ENCODE measurements around the gene SLC38A10.
A peak's percentile ranks its signal among the peaks of the same experiment; 100 is the strongest.

Gene SLC38A10

DNA sequence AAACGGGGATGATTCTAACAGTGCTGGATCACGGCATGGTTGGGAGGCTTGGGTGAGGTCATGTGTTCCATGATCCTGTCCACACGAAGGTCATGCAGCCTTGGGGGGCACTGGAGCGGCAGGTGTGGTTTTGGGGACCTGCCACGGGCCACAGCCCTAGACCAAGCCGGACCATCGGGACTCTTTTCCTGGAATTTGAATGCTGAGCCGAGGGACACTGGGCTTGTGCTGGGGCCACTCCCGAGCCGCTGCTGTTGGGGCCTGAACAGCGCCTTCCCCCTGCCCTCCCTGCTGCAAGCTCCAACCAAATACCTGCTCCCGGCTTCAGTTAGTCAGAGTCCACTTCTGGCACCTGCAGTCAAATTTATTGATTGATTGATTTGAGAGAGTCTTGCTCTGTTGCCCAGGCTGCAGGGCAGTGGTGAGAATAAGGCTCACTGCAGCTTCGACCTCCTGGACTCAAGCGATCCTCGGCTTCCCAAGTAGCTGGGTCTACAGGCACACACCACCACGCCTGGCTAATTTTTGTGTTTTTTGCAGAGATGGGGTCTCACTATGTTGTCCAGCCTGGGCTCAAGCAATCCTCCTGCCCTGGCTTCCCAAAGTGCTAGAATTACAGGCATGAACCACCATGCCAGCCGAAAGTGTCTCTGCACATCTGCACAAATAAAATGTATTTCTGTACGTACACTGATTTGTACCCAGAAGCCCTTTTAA is 37.2 kb upstream of the SLC38A10 start:
- no peak for DNase-seq (ENCODE audit: low read depth, low spot score)
- H3K4me3 ChIP-seq (ENCODE audit: low read length), result no peak overlapping the region

GRCh38 chr17:81331527-81332043 is 36.5 kb upstream of the SLC38A10 start:
- no peak for DNase-seq (ENCODE audit: low read depth, low spot score)

GRCh38 chr17:81330884-81331245 is 35.8 kb upstream of the SLC38A10 start:
- DNase-seq (ENCODE audit: low read depth, low spot score), result no peak
- H3K4me3 ChIP-seq (ENCODE audit: low read length), result no peak overlapping the region

More at GRCh38 chr17:81331527-81332043, 36.5 kb upstream of the SLC38A10 start:
- no peak overlapping the region for H3K4me3 ChIP-seq (ENCODE audit: low read length)

DNA sequence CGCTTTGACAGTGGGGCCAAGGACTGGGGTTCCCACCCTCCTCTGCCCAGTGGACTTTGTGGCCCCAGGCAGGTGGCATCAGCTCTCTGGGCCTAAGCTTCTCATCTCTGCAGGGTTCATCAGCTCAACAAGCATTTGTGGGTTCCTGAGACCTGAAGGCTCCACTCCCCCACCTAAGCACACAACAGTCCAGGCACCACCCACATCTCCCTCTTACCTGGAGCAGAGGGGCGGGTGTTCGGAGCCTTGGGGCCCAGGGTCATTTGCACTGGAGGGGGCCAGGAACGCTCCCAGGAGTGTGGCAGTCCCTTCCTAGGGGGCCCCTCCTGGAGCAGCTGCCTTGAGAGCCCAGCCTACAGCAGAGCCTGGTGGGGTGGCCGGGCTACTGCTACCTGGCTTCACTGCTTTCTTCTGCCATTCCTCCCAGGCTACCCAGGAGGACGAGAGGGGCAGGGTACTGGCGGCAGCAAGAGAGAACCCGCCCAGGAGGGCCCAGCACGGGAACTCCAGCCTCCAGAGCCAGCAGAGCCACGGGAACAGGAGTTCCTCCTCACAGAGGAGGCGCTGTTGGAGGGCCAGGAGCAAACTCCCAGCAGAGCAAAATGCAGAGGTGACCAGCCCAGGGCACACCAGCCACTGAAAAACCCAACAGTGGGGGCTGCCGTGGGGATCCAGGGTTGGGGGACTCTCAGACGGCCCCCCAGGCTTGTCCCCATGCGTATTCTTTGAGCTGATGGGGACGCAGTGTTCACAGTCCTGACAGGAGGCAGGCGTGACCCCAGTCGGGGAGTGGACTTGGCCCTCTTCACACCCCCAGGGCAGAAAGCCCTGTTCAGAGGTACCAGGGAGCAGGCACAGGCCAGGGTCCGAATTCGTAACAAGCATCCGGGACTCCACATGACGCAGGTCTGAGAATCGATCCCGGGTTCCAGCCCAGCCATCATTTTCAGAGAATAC is 35.1 kb upstream of the SLC38A10 start:
- H3K4me3 ChIP-seq (ENCODE audit: low read length), result no peak overlapping the region
- no peak for DNase-seq (ENCODE audit: low read depth, low spot score)

- no peak for DNase-seq (ENCODE audit: low read depth, low spot score)
- no peak overlapping the region for H3K4me3 ChIP-seq (ENCODE audit: low read length)
Measured at GRCh38 chr17:81328978-81329926, 34.1 kb upstream of the SLC38A10 start.

DNA sequence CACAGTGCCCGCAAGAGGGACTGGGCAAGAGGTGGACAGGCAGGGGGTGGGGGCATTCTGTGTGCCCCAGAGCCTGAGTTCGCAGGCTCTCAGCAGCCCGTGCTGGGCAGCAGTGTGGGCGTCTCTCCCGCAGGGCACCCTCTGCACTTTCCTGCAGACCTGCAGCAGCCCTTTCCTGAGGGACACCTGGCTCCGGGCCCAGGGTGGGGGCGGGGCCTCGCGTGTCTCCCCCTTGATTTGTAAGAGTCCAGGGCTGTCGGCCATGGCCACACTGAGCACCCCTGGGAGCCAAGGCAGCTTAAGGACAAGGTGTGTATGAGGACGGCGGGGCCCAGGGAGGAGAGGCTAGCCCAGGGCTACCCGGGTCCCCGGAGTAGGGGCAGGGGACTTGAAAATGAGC is 33.4 kb upstream of the SLC38A10 start:
- DNase-seq (ENCODE audit: low read depth, low spot score), result no peak
- no peak overlapping the region for H3K4me3 ChIP-seq (ENCODE audit: low read length)

DNA sequence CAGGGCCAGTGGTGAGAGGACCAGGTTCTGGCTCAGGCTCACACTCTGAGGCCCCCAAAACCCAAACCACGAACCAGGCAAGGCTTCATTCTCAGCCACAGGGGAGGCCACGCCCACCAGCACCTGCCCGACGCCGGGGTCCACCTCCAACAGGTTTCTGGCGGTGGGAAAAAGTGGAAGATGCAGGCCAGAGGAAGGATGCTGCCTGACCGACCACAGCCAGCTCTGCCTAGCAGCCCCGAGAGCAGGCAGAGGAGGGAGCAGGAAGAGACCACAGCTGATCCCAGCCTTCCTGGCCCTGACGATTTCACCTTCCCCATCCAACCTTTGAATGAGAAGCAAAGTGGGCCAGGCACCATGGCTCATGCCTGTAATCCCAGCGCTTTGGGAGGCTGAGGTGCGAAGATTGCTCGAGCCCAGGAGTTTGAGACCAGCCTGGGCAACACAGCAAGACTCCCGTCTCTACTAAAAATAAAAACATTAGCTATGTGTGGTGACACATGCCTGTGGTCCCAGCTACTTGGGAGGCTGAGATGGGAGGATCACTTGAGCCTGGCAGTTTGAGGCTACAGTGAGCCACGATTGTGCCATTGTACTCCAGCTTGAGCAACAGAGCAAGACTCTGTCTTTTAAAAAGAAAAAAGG is 30.7 kb upstream of the SLC38A10 start:
- no peak overlapping the region for H3K4me3 ChIP-seq (ENCODE audit: low read length)
- DNase-seq (ENCODE audit: low read depth, low spot score), result no peak

DNA sequence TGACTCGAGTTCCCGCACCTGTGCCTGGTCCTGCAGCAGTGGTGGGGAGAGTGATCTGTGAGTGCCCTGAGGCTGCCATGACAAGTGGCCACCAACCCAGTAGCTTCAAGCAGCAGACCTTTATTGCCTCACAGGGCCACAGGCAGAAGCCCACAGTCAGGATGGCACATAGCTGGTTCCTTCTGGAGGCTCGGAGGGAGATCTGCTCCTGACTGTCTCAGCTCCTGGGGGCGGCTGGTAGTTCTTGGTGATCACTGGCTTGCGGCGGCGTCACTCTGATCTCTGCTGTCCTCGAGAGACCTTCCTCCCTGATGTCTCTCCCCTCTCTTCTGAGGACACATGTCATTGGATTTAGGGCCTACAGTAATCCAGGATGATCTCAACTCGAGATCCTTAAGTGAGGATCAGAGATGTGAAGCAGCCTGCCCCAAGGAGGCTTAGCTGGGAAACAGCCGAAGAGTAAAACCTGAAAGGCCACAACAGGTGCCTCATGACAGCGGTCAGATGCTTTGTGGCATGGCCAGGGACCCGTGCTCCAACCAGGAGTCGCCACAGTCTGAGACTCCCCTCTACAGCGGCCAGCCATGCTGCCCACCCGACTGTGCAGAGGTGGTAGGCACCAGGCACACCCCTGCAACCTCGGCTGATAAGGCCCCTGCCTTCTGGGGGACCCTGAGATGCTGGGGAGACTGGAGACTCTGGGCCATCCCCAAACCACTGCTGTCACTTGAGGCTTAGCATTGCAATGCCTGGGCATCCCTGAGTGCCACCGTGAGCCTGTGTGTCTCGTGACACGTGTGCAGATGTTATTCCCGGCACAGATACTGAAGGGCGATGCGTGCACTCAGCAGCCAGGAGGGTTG is 30.0 kb upstream of the SLC38A10 start:
- DNase-seq (ENCODE audit: low read depth, low spot score), result no peak
- H3K4me3 ChIP-seq (ENCODE audit: low read length), result no peak overlapping the region

DNA sequence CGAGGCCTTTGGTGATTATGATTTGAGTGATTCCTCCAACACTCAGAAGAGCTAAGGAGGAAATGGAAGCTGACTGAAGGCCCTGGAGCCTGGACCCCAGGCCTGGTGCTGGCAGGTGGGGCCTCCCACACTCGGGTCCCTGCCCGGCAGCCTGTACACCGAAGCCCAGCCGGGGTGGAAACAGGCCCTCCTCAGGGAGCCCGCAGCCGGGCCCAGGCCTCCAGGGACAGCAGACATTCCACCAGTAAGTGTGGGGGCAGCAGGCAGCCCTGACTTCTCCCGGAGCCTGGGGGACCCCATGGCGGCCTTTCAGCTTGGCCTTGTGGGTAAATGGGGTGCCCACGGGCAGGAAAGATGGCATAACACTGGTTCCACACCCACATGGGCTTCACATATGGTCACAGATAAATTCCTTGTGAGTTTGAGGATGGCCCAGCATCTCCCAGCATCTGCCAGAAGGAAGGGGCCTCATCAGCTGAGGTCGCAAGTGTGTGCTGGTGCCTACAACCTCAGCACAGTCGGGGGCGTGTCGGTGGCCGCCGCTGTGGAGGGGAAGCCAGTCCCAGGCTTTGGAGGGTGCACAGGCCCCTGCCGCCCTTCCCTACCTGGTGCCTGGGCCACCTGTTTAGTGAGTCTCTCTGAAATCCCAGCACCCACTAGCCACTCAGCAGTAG is 29.2 kb upstream of the SLC38A10 start:
- DNase-seq (ENCODE audit: low read depth, low spot score), result no peak
- no peak overlapping the region for H3K4me3 ChIP-seq (ENCODE audit: low read length)

DNA sequence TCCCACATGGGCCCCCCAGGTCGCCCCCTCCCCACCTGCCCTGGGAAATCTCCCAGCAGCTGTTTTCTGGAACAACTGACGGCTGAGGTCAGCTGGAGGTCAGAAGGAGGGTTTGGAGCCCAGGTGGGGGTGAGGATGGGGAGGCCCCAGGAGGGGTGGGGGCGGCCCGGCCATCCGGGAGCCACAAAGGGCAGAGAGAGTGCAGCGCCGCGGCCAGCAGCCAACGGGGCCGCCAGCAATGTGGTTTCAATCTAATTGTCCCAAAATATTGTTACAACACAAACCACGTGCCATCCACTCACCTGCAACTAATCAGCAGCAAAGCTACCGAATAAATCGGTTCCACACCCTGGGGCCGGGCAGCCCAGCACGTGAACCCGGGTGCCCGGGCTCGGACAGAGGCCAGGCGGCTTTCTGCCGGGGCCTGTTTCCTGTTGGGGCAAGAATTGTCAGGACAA is 28.3 kb upstream of the SLC38A10 start:
- no peak for DNase-seq (ENCODE audit: low read depth, low spot score)
- no peak overlapping the region for H3K4me3 ChIP-seq (ENCODE audit: low read length)

DNA sequence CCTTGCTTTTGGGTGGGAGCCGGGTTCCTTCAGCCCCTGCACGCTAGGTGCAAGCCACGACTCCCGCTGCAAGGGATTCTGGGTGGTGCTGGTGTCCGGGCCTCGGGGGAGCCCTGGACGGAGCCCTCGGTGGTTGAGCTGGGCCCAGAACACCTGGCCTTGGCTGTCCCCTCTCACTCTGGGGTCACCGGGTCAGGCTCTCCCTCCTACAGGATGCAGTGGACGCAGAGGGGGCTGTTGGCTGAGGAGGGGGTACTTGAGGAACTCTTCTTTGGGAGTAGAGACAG is 27.9 kb upstream of the SLC38A10 start:
- DNase-seq (ENCODE audit: low read depth, low spot score), result no peak
- no peak overlapping the region for H3K4me3 ChIP-seq (ENCODE audit: low read length)

DNA sequence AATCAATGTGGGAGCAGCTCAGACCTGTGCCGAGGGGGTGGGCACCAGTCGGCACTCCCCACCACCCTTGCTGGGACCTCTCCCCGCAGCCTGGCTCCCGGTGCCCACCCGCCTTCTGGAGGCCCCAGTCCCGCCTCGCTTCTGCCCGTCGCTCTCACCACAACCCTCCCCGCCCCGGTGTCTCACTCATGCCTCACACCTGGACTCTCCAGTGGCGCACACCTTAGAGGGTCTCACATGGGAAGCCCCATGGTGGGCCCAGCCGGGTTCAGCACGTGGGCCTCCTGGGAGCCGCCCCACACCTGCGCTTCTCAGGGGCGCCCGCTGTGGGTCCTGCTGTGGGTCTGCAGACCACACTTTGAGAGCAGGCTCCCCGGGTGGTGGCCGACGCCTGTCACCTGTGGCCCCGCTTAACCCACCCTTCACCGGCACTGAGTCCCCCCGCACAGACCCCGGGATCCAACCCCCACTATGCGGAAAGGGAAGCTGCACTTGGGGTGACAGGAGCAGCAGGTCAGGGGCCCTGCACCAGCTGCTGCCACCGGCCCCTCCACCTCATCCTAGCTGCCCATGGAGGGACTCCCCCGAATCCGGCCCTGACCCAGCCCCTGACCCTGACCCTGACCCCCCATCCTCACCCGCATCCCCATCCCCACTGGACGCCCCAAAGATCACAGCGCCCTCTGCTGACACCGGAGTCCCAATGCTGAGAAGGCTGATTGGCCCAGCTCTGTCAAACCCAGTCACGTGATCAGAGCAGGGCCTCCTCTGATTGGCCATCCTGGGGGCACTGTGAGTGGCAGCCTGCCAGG is 27.4 kb upstream of the SLC38A10 start:
- H3K4me3 ChIP-seq (ENCODE audit: low read length), result no peak overlapping the region
- peak; percentile 57 for DNase-seq (ENCODE audit: low read depth, low spot score)

DNA sequence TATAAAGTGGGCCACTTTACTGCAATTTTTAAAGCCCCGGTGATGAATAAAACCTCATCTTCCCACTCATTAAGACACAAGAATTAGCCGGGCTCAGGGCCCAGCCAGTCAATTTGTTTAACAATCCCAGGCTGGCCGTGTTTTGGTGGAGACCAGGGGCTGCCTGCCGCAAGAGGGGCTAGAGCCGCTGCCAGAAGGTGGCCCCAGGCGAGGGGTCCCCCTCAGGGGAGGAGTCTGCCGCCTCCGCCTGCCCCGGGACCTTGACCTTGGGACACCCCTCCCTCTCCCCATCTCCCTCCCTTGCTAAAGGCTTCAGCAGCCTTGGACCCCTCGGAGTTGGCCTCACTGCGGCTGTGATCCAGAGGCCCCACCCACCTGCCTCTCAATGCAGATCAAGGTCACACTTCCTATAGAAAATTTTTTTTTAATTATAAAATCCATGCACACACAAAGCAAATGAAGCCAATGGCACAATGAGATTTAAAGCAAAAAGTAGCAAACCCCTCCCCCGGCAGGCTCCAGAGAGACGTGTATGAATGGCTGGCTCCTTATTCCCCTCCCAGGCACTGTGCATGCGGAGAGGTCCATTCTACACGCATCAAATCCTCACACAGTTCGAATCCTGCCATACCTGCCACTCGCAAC is 23.0 kb upstream of the SLC38A10 start:
- DNase-seq (ENCODE audit: low read depth, low spot score), result no peak
- no peak overlapping the region for H3K4me3 ChIP-seq (ENCODE audit: low read length)

- no peak for DNase-seq (ENCODE audit: low read depth, low spot score)
- no peak overlapping the region for H3K4me3 ChIP-seq (ENCODE audit: low read length)
Measured at GRCh38 chr17:81317530-81317821, 22.4 kb upstream of the SLC38A10 start.

DNA sequence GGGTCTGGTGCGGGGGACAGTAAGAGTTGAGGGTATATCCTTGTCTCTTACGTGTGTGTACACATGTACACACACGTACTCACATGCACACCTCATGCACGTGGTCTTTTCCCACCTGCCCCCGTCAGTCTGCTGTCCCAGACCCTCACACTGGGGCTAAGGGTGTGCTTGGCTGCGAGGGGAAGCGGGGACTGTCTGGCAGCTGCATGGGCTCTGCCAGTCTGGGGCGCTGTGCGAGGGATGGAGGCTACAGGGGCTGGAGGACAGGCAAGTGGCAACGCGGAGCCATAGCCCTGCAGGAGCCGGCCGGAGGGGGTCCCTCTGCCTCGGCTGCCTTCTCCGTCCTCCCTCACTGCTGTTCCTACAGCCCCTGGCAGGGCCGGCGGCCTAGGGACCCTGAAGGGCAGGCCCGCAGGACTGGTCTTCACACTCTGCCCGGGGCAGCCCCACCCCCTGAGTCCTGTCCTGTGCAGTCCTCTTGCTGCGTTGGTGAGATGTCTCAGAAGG is 20.8 kb upstream of the SLC38A10 start:
- no peak for DNase-seq (ENCODE audit: low read depth, low spot score)
- no peak overlapping the region for H3K4me3 ChIP-seq (ENCODE audit: low read length)

All from Jurkat, Clone E6-1 (cell line).